IMR-90 (cell line): Measurements from ENCODE around the gene CCL15. TPM values are rescaled to one million over a fixed set of nuclear protein-coding genes. Genes with fewer than 3 reads are reported as not detected.
"Not testable (repeated sequence)": the region's sequence is repeated elsewhere in the genome, so short reads cannot be mapped to it uniquely, and the experiment has no call there.

Experiments used
- ATAC-seq: fragments of 200-7000 bp; cut with Tn5 transposase; 2 replicates; pipeline ENCODE4 v1.9.1; 2020; ENCODE audit warnings: low read depth, mild to moderate bottlenecking, moderate library complexity
- BruUV-seq: library from RNA; stranded (reverse); fragments of 400-500 nt; replicated peaks from 2 replicates; lab custom pipeline; 2021; lab: Mats Ljungman, UMichigan
- CTCF ChIA-PET: fragments of 300-600 bp; formaldehyde crosslinking; extraction: SDS; loops from one replicate; lab custom pipeline; 2021; ENCODE audit warnings: antibody characterized with exemption; lab: Yijun Ruan, JAX
- POLR2A ChIA-PET: fragments of 300-600 bp; sonication (Branson Sonifier 250); formaldehyde crosslinking; loops from one replicate; lab custom pipeline; 2022; ENCODE audit warnings: antibody characterized with exemption; ENCODE audit not compliant: unreplicated experiment; lab: Charles Lee
- DNase-seq: peaks from one replicate; pipeline ENCODE4 v3.0.0; 2013
- H2AFZ ChIP-seq: replicated peaks from 2 replicates; pipeline ENCODE3; 2013; ENCODE audit warnings: low read length, mild to moderate bottlenecking; ENCODE audit not compliant: poor library complexity
- H2AK5ac ChIP-seq: 2 replicates; pipeline ENCODE4 v1.6.1; 2013; ENCODE audit warnings: low read depth, low read length, inconsistent platforms
- H2AK9ac ChIP-seq: replicated peaks from 2 replicates; pipeline ENCODE3; 2013; ENCODE audit warnings: mild to moderate bottlenecking, low read depth, low read length, moderate library complexity; ENCODE audit not compliant: poor library complexity
- H2BK120ac ChIP-seq: 2 replicates; pipeline ENCODE4 v1.6.1; 2013; ENCODE audit warnings: low read depth, low read length, inconsistent platforms
- H2BK15ac ChIP-seq: 3 replicates; pipeline ENCODE4 v1.6.1; 2013; ENCODE audit warnings: low read depth, low read length, inconsistent platforms
- H2BK20ac ChIP-seq: 2 replicates; pipeline ENCODE4 v1.6.1; 2013; ENCODE audit warnings: low read depth, mild to moderate bottlenecking, inconsistent platforms, low read length, moderate library complexity
- H2BK5ac ChIP-seq: 2 replicates; pipeline ENCODE4 v1.6.1; 2013; ENCODE audit warnings: mild to moderate bottlenecking, low read depth, low read length, inconsistent platforms; ENCODE audit not compliant: poor library complexity, severe bottlenecking
- H3K14ac ChIP-seq: replicated peaks from 2 replicates; pipeline ENCODE4 v1.6.1; 2013; ENCODE audit warnings: low read depth, low read length, inconsistent platforms
- H3K18ac ChIP-seq: 2 replicates; pipeline ENCODE4 v1.6.1; 2013; ENCODE audit warnings: low read depth, low read length, control low read depth
- H3K23ac ChIP-seq: 2 replicates; pipeline ENCODE4 v1.6.1; 2013; ENCODE audit warnings: low read depth, low read length, inconsistent platforms
- H3K27ac ChIP-seq: 2 replicates; pipeline ENCODE4 v1.5.1; 2013; ENCODE audit warnings: mild to moderate bottlenecking, control low read depth, low read length; ENCODE audit not compliant: insufficient read depth
- H3K27me3 ChIP-seq: 2 replicates; pipeline ENCODE4 v1.6.1; 2013; ENCODE audit warnings: low read length; ENCODE audit not compliant: control insufficient read depth, insufficient read depth
- H3K36me3 ChIP-seq: 2 replicates; pipeline ENCODE4 v1.6.1; 2013; ENCODE audit warnings: low read length, mixed read lengths; ENCODE audit not compliant: control insufficient read depth, insufficient read depth
- H3K4ac ChIP-seq: 2 replicates; pipeline ENCODE4 v1.6.1; 2013; ENCODE audit warnings: low read depth, low read length, inconsistent platforms
- H3K4me1 ChIP-seq: 2 replicates; pipeline ENCODE4 v1.6.1; 2013; ENCODE audit warnings: low read length, mixed read lengths; ENCODE audit not compliant: control insufficient read depth, insufficient read depth
- H3K4me2 ChIP-seq: 2 replicates; pipeline ENCODE4 v1.6.1; 2013; ENCODE audit warnings: low read depth, mild to moderate bottlenecking, control low read depth, low read length, moderate library complexity
- H3K4me3 ChIP-seq: 2 replicates; pipeline ENCODE4 v1.5.1; 2013; ENCODE audit warnings: low read depth, mild to moderate bottlenecking, control low read depth, low read length, moderate library complexity; ENCODE audit not compliant: insufficient read depth
- H3K56ac ChIP-seq: 2 replicates; pipeline ENCODE4 v1.6.1; 2013; ENCODE audit warnings: low read length, inconsistent platforms; ENCODE audit not compliant: insufficient read depth; ENCODE audit errors: extremely low read depth
- H3K79me1 ChIP-seq, 2 experiments: 2 replicates each; pipeline ENCODE4 v1.6.1; 2013; ENCODE audit warnings: low read length in 2 of 2, inconsistent platforms in 1 of 2, low read depth in 1 of 2
- H3K9ac ChIP-seq: 2 replicates; pipeline ENCODE4 v1.6.1; 2013; ENCODE audit warnings: low read depth, low read length, control low read depth
- H3K9me1 ChIP-seq: 2 replicates; pipeline ENCODE4 v1.6.1; 2013; ENCODE audit warnings: low read length, inconsistent platforms; ENCODE audit not compliant: insufficient read depth
- H3K9me3 ChIP-seq: 2 replicates; pipeline ENCODE4 v1.6.1; 2013; ENCODE audit warnings: low read length; ENCODE audit not compliant: control insufficient read depth, insufficient read depth
- H4K20me1 ChIP-seq: 2 replicates; pipeline ENCODE4 v1.6.1; 2013; ENCODE audit warnings: low read length, inconsistent platforms; ENCODE audit not compliant: insufficient read depth
- H4K5ac ChIP-seq: 2 replicates; pipeline ENCODE4 v1.6.1; 2013; ENCODE audit warnings: mild to moderate bottlenecking, low read depth, low read length, control low read depth
- H4K8ac ChIP-seq, 2 experiments: 2 replicates each; pipeline ENCODE4 v1.6.1; 2013; ENCODE audit warnings: low read depth in 2 of 2, low read length in 2 of 2, control low read depth in 1 of 2, inconsistent platforms in 1 of 2
- H4K91ac ChIP-seq: 2 replicates; pipeline ENCODE4 v1.6.1; 2013; ENCODE audit warnings: low read depth, low read length, inconsistent platforms; ENCODE audit not compliant: insufficient read depth
- WGBS, 2 experiments: methylation state at CpG; one replicate each; pipeline versions ENCODE4 v1.1.5 to v1.1.7; 2013; ENCODE audit warnings: missing lambda C conversion rate in 2 of 2; ENCODE audit not compliant: insufficient read length in 1 of 2; ENCODE audit errors: extremely low coverage in 2 of 2; 5-methylcytosine and 5-hydroxymethylcytosine counted together
- dilution Hi-C: fragments of 300-500 bp; cut with HindIII; formaldehyde crosslinking; loops from one replicate; pipeline ENCODE4 v1.14.3; 2018; ENCODE audit warnings: low sequenced_read_pairs; ENCODE audit not compliant: unreplicated experiment
- in situ Hi-C: fragments of 300-500 bp; cut with MboI; formaldehyde crosslinking; loops from 3 replicates; pipeline ENCODE4 v1.14.3; 2019; ENCODE audit warnings: low sequenced_read_pairs, inconsistent platforms, mixed read lengths
- intact Hi-C: fragments of 100-400 bp; cut with micrococcal nuclease; formaldehyde crosslinking; loops from 2 replicates; pipeline ENCODE4 v1.10.0; 2022
- polyA plus RNA-seq, 3 experiments: library from polyadenylated mRNA; depleted of rRNA; stranded (reverse); fragments of >200 nt; gene quantifications; 2 replicates each; pipeline ENCODE4 v1.2.3, GENCODE V29; 2012; ENCODE audit warnings: low replicate concordance in 1 of 3
- total RNA-seq: library from RNA; depleted of rRNA; stranded (reverse); fragments of >200 nt; gene quantifications from 2 replicates; pipeline ENCODE4 v1.2.3, GENCODE V29; 2012

CCL15 gene
- total and polyA plus RNA-seq, 2 of the 4 experiments (the other 2 are of a cell fraction): not detected

DNA sequence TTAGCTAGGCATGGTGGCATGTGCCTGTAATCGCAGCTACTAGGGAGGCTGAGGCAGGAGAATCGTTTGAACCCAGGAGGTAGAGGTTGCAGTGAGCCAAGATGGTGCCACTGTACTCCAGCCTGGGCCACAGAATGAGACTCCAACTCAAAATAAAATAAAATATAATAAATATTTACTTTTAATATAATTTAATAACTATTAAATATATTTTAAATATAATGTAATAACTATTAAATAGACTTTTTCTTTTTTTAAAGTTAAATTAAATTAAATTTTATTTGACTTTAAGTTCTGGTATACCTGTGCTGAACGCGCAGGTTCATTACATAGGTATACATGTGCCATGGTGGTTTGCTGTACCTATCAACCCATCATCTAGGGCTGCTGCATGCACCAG, 14.5 kb upstream of the CCL15 start:
- in situ Hi-C loops, H3K23ac ChIP-seq, H3K27me3 ChIP-seq, H4K8ac ChIP-seq, H4K91ac ChIP-seq, H2BK120ac ChIP-seq, H3K9ac ChIP-seq, H2BK15ac ChIP-seq, H2AFZ ChIP-seq, H3K56ac ChIP-seq, H3K4me1 ChIP-seq, H4K5ac ChIP-seq, H3K14ac ChIP-seq, H3K79me1 ChIP-seq, dilution Hi-C loops, H2BK20ac ChIP-seq, H3K9me3 ChIP-seq, H4K20me1 ChIP-seq, H3K9me1 ChIP-seq, ATAC-seq, H3K4me3 ChIP-seq, CTCF ChIA-PET, H3K36me3 ChIP-seq, H3K4me2 ChIP-seq, H2AK5ac ChIP-seq, H3K4ac ChIP-seq, POLR2A ChIA-PET, H2BK5ac ChIP-seq, BruUV-seq, H2AK9ac ChIP-seq, H3K27ac ChIP-seq, H3K18ac ChIP-seq, DNase-seq: not testable (repeated sequence)
- intact Hi-C loops: loop anchor here (2.0 kb wide), 1 partner anchor 19 kb away; no protein-coding TSS in a partner anchor
- no CpG with 5 or more reads among the region's 4 CpGs for WGBS, 2 experiments
